ENCODE data around the gene ZRANB1.

Gene ZRANB1

DNA sequence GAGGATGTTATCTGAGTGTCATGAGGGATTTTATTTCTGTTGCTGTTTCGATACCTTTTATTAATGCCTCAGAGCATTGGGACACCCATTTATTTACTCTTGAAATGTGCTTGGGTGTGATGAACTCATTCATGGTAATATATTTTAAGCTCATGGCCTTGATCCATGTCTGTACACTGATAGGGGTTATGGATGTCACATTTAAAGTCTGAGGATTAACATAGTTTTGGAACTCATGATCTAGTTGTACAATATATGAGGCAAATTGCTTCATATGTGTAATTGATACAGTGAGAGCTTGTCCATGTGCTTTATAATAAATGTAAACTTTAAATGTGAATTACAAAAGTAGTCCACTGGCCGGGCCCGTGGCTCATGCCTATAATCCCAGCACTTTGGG is 23.0 kb upstream of the ZRANB1 start:
- no peak for FAIRE-seq
- no peak for DNase-seq (ENCODE audit: insufficient read length, low spot score)

DNA sequence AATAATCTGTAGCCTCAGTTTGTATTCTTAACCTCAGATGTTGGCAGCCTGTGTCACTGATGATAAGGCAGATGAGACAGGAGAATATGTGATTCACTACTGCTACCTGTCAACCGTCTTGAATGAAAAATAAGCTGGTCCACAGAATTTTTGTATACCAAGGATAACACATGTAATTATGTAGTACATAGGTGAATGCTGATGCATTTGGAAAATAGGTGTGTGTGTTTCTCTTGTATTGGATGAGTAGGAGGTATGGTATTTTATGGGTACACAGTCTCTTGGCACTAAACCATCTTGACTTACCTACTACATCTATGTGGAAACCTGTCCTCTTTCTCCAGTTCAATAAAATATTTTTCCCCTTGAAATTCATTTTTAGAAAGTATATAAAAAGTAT is 20.7 kb upstream of the ZRANB1 start:
- DNase-seq (ENCODE audit: insufficient read length, low spot score) = no peak
- no peak for FAIRE-seq

DNA sequence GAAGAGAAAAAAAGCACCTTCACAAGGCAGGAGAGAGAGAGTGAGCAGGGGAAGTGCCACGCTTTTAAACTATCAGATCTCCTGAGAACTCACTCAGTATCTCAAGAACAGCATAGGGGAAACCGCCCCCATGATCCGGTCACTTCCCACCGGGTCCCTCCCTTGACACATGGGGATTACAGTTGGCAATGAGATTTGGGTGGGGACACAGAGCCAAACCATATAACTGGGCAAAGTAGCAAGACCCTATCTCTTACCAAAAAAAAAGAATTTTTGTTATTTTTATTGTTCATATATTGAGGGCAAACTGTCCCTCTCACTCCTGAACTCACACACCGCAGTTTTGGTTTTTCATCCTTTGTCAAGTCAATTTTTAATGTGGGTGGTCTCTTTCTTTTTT is 18.2 kb upstream of the ZRANB1 start:
- no peak for FAIRE-seq
- DNase-seq (ENCODE audit: insufficient read length, low spot score) = no peak

DNA sequence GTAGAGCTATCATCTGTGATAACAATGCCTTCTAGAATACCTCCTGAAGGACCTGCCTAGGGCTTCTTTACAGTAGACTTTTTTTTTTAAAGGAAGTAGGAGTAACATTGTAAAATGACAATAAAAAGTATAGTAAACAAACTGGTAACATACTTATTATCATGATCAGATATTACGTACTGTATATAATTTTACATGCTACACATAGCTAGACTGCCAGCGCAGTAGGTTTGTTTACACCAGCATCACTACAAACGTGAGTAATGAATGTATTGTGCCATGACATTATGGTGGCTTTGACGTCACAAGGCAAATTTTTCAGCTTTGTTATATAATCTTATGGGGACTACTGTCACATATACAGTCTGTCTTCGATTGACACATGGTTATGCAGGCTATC is 15.4 kb upstream of the ZRANB1 start:
- no peak for DNase-seq (ENCODE audit: insufficient read length, low spot score)
- FAIRE-seq = no peak

DNA sequence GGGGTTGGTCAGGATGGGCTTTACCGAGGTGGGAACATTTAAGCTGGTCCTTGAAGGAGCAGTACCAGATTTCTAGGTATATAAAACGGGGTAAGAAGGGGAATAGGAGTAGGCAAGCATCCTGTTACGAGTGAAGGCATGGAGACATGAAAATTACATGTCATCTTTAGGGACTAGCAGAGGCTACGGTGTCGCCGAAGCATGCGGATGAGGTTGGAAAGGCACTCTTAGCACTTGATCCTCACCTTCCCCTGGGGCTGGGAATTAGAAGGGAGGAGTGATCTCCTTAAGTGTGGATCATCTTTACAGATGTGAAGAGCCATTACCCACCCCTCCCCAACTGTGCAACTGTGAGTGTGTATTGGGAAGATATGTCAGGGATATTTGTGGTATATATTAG is 13.8 kb upstream of the ZRANB1 start:
- FAIRE-seq = no peak
- DNase-seq (ENCODE audit: insufficient read length, low spot score) = no peak

DNA sequence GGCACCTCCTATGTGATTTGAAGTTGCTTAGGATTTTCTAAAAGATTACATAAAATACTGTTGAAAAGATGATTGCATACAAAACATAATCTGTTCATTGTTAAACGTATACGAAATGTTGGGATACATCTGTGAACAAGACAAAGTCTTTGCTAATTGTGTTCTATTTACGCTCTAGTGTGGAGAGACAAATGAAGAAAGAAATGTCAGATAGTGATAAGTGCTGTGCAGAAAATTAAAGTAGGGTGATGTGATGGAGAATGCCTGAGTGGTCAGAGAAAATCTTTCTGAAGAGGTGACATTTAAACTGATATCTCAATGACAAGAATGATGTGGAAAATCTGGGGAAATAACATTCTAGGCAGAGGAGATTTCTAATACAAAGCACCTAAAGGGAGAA is 13.4 kb upstream of the ZRANB1 start:
- FAIRE-seq = no peak

DNA sequence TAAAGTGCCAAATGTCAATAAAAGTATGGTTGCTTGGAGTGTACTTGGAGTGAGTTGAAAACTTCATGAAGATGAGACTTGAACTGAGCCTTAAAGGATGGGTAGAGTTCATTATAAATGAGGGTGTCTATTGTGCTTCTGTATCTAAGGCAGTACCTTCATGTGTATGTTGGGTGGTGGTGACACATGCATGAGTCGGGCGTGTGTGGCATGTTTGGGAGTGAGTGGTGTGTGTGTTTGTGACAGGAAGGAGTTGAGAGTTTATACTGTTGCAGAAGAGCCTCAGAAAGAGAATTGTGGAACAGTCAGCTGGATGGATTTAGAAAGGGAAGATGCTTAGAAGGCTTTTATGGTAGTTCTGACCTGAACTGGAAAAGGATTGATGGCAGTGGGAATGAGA is 6.0 kb upstream of the ZRANB1 start:
- no peak for DNase-seq (ENCODE audit: insufficient read length, low spot score)
- no peak for FAIRE-seq

More for the DNA sequence above, 13.4 kb upstream of the ZRANB1 start:
- no peak for DNase-seq (ENCODE audit: insufficient read length, low spot score)

DNA sequence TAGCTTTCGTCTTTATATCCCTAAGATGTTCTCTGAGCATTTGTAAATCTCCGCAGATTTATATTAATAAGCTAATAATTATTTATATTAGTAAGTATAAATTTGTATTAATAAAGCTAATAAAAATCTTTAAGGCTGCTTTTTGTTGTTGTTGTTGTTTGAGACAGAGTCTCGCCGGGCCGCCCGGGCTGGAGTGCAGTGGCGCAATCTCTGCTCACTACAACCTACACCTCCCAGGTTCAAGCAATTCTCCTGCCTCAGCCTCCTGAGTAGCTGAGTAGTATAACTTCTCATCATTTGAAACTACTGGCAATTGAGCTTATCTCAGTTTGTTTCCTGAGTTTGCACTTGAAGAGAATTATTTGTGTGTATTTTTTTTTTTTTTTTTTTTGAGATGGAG is 5.1 kb upstream of the ZRANB1 start:
- no peak for DNase-seq (ENCODE audit: insufficient read length, low spot score)
- no peak for FAIRE-seq

DNA sequence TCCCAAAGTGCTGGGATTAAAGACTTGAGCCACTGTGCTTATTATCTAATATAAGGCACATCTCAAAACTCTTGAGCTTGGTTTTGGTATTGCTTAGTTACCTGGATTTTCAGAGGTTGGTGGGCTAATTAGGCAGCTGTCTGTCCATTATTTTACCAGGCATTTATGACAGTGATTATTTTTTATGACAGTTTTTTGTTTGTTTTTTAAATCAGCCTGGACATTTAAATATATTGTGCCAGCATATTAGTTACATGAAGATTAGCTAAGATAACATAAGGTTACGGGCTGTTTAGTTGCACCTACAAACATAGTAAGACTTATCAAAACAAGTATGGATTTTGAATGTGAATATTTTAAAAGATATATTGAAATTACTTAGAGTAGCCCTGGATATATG is 2.6 kb upstream of the ZRANB1 start:
- DNase-seq (ENCODE audit: insufficient read length, low spot score) (no peak), FAIRE-seq (no peak)

DNA sequence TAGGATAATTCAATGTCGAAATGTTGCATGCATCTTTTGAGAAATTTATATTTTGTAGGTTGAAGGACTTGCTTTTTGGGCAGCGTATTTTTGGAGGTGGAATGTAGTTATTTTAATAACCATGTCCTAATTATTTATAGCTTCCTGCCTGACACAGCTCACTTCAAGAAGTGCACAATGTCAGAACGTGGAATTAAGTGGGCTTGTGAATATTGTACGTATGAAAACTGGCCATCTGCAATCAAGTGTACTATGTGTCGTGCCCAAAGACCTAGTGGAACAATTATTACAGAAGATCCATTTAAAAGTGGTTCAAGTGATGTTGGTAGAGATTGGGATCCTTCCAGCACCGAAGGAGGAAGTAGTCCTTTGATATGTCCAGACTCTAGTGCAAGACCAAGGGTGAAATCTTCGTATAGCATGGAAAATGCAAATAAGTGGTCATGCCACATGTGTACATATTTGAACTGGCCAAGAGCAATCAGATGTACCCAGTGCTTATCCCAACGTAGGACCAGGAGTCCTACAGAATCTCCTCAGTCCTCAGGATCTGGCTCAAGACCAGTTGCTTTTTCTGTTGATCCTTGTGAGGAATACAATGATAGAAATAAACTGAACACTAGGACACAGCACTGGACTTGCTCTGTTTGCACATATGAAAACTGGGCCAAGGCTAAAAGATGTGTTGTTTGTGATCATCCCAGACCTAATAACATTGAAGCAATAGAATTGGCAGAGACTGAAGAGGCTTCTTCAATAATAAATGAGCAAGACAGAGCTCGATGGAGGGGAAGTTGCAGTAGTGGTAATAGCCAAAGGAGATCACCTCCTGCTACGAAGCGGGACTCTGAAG is 620 bp downstream of the ZRANB1 start:
- DNase-seq (ENCODE audit: insufficient read length, low spot score) = no peak
- FAIRE-seq = no peak

DNA sequence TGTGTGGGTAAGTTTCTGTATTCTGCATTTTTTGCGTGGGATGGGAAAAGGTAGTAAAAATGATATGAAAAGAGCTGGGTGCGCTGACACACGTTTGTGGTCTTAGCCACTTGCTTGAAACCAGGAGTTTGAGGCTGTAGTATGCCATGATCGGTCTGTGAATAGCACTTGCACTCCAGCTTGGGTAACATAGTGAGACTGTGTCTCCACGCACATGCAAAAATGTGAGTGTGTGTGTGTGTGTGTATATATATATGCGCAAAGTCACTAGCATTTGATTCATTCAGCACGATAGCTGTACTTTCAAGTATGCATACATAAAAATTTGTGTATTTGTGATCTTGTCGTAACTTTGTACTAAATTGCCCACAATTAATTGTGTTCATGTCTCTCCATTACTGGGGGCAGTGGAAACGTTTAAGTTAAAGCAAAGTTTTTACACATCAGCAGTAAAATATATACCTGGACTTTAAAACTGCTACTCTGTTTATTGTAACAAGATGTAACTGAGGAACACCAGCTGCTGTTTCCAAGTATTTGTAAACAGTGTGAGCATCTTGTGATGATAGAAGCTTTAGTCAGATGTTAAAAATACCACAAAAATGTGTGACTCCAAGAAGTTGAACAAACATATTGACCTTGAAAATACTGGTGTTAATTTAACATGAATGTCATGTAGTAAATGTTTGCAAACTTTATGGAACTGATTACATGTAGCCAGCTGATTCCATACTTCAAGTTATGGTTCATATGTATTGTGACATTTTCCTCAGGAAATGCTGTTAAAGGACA is 1.6 kb downstream of the ZRANB1 start:
- FAIRE-seq (no peak), DNase-seq (ENCODE audit: insufficient read length, low spot score) (no peak)

DNA sequence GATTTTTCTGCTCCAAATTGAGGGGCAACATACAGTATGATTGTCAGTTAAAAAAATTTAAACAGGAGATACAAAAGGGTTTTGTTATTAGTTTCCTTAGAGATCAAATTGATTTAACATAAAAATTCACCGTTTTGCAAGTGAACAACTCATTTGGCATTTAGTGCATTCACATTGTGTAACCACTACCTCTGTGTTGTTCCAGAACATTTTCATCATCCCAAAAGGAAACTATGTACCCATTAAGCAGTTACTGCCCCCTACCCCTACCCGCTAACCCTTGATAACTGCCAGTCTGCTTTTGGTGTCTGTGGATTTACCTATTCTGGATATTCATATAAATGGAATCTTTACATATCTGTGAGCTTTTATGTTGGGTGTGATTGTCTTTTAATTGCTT is 3.1 kb downstream of the ZRANB1 start:
- no peak for DNase-seq (ENCODE audit: insufficient read length, low spot score)

DNA sequence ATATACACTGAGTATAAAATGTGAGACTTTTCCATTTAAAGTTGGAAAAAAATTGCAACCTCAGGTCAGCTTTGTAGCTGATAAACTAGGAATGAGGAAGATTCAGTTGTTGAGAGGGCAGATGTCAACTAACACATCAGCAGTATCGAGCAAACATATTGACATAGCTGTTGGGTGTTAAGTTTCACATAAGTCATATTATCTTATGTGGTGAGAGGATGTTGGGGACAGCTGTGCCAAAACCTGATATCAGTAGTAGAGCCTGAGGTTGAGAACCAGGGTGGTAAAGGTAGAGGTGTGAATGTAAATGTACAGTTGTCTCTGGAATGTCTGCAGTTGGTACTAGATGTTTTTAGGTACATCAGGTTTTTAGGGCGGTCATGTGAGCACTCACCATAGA is 5.0 kb downstream of the ZRANB1 start:
- FAIRE-seq (no peak), DNase-seq (ENCODE audit: insufficient read length, low spot score) (no peak)

More for the DNA sequence above, 3.1 kb downstream of the ZRANB1 start:
- FAIRE-seq = no peak

DNA sequence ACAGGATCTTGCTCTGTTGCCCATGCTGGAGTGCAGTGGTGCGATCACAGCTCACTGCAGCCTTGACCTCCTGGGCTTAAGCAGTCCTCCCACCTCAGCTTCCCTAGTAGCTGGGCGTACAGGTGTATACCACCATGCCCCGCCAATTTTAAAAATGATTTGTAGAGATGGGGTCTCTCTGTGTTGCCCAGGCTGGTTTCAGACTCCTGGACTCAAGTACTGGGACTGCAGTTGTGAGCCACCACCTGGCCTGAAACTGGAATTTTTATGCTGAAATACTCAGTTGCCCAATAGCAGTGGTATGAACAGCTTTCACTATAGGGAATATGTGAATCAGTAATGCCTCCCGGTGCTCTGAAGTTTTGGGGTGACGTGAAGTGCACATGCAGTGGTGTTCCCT is 7.6 kb downstream of the ZRANB1 start:
- FAIRE-seq = no peak
- no peak for DNase-seq (ENCODE audit: insufficient read length, low spot score)

DNA sequence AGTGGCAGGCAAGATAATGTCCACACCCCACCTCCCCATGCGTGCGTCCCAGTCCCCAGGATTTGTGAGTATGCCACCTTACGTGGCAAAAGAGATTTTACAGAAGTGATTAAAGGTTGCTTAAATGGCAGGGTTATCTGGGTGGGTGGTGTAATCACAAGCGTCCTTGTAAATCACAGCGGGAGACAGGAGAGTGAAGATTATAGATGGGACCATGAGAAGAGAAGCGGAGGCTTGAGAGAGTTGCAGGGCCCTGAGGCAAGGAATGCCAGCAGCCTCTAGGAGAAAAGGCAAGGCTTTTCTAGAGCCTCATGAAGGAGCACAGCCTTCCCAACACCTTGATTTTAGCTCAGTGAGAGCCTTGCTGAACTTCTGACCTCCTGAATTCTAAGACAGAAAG is 10.2 kb downstream of the ZRANB1 start:
- FAIRE-seq (no peak), DNase-seq (ENCODE audit: insufficient read length, low spot score) (no peak)

DNA sequence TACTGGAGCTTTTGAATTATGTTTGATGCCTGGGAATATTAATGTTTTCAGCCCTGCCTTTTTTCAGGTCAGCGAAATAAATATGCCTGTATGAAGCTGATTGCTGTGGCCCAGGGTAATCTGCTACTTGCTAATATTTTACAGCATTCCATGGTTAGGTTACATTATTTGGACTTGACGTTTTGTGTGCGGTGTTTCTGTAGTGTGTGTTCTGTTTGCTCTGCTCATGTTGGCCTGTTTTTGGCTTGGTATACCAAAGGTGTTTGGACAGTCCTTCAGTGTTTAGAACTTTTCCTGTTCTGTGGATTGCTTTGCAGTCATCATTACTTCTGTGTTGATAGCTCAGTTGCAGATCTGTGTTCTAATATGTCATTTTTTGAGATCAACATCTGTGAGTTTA is 11.5 kb downstream of the ZRANB1 start:
- no peak for DNase-seq (ENCODE audit: insufficient read length, low spot score)
- FAIRE-seq = no peak

DNA sequence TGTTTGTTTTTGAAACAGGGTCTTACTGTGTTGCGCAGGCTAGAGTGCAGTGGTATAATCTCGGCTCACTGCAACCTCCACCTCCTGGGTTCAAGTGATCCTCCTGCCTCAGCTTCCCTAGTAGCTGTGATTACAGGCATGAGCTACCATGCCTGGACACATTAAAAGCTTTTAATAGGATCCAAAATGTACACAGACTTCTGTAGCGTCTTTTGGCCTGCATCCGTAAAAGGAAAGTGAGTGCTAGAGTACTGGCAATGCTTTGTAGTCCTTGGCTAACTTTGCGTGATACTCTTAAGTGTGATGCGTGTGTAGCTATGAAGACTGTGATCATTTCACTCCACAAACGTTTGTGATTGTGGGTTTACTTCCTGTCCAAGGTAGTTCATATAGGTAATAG is 13.3 kb downstream of the ZRANB1 start:
- FAIRE-seq (no peak), DNase-seq (ENCODE audit: insufficient read length, low spot score) (no peak)

DNA sequence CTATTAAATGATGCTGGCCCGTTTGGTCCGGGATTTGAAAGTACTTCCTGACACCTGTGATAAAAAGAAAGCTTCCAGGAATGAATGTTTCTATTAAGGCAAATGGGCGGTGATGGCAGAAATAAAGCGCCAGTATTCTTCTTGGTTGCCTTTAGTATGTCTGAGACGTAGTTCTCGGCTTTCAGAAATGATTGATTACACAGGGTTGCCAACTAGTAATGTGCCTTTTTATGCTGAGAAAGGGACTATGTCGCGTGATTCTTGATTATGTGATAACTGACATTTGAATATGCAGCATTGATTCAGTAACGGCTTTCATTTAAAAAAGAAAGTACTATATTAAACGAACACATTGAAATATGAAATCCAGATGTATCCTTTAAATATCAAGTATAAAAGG is 13.9 kb downstream of the ZRANB1 start:
- no peak for DNase-seq (ENCODE audit: insufficient read length, low spot score)
- FAIRE-seq = no peak

DNA sequence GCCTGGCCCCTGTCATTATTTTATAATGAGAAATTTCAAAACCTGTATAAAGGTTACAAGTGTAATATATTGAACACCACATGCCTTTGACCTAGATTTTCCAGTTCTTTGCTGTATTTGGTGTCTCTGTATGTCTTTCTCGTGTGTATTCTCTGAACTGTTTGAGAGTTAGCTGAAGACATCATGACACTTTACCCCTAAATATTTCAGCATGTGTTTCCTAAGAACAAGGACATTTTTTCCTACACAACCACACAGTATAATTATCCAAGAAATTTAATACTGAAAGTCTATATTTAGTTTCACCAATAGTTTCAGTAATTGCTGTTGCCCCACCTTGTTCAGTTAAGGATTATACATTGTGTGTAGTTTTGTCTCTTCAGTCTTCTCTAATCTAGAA is 14.8 kb downstream of the ZRANB1 start:
- no peak for FAIRE-seq

DNA sequence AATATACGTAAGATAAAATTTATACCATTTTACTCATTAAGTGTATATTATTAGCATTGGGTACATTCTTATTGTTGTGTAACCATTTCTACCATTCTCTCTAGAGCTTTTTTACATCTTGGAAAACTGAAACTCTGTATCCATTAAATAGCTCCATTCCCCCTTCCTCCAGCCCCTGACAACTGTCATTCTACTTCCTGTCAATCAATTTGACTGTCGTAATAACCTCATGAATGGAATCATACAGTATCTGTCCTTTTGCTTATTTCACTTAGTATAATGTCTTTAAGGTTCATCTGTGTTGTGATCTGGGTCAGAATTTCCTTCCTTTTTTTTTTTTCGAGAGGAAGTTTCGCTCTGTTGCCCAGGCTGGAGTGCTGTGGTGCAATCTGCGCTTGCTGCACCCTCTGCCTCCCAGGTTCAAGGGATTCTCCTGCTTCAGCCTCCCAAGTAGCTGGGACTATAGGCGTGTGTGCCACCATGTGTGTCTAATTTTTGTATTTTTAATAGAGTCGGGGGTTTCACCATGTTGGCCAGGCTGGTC is 15.6 kb downstream of the ZRANB1 start:
- DNase-seq (ENCODE audit: insufficient read length, low spot score) (no peak), FAIRE-seq (no peak)

More for the DNA sequence above, 14.8 kb downstream of the ZRANB1 start:
- DNase-seq (ENCODE audit: insufficient read length, low spot score) = no peak

DNA sequence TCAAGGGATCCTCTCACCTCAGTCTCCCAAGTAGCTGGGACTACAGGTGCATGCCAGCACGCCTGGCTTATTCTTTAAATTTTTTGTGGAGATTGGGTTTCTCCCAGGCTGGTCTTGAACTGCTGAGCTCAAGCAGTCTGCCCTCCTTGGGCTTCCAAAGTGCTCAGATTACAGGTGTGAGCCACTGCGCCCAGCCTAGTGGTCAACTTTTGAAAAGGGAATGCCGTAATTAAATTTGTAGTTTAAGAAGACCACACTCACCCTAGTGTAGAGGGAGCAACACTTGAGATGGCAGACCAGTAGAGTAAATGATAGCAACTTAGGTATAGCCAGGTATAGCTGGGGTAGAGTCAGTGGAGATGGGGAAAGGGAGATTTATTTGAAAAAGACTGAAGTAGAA is 17.6 kb downstream of the ZRANB1 start:
- DNase-seq (ENCODE audit: insufficient read length, low spot score) = no peak
- no peak for FAIRE-seq

DNA sequence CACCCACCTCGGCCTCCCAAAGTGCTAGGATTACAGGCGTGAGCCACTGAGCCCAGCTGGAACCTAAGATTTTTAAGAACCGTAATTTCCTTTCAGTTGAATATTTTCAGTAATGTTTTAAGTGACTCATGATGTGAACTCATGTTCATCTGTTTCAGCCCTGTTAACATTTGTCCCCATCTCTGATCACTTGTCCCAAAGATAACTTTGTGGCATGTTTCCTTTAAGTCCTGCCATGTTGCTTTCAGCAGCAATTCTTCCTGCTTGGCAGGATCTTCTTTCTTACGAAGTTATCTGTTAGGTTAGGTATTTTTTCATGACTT is 19.3 kb downstream of the ZRANB1 start:
- FAIRE-seq (no peak), DNase-seq (ENCODE audit: insufficient read length, low spot score) (no peak)
